Muscle of arm (tissue), 12 donors: ENCODE measurements around the gene ING4. TPM values are rescaled to one million over a fixed set of nuclear protein-coding genes. Genes with fewer than 3 reads are reported as not detected.

Experiments used
- DNase-seq: peaks from one replicate; pipeline ENCODE4 v3.0.0-alpha.2; 2013
- polyA plus RNA-seq, 12 donors: library from polyadenylated mRNA; unstranded; fragments of 120-200 nt; gene quantifications; one replicate each; pipeline ENCODE4 v1.2.1, GENCODE V29; 2013; ENCODE audit not compliant: insufficient read length in 12 of 12

The ING4 gene
- polyA plus RNA-seq, 12 donors = 45.1 to 100 (median 52.8) TPM; not detected in 1

DNA sequence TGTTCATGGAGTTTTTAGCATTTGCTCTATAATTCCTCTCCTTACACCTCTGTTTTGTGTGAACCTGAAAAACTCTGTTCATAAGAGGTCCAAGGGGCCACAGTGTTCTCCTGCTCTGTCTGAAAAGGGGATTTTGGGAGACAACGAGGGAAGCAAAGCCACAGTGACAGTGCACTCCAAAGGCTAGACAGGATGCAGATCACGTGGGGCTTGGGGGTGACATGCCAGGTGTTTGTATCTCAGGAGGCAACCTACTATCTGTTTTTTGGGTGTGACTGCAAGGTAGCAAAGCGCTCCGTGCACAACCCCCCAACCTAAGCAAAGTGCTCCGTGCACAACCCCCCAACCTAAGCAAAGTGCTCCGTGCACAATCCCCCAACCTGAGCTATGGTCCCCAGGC, 50.7 kb downstream of the ING4 start:
- DNase-seq = no peak

DNA sequence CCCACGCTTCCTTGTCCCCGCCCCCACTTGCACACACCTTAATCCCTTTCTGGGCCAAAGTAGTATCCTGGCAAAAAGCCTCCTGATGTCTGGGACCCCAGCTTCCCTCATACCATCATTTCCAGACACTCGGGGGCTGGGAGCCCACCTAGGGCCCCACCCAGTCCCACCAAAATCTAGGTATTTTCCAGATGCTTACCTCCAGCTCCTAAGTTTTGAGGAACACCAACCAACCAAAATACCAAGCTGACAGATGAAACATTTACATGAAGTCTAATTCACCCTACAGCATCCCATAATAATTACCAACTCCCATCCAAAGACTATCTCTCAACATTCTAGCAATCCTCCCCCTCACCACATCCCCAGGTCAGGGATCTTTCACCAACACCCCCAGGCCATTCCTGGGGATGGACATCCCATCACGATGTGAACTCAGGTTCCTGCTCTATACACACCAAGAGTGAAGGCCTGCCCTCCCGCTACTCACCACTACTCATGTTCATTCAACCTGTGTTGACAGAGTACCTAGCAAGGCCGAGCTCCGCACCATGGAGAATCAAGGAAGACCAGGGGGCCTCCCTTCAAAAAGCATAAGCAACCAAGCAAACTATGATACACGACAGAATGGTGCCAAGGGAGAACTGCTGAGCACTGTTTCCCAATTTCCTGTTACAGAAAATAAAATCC, 54.2 kb downstream of the ING4 start:
- no peak for DNase-seq

DNA sequence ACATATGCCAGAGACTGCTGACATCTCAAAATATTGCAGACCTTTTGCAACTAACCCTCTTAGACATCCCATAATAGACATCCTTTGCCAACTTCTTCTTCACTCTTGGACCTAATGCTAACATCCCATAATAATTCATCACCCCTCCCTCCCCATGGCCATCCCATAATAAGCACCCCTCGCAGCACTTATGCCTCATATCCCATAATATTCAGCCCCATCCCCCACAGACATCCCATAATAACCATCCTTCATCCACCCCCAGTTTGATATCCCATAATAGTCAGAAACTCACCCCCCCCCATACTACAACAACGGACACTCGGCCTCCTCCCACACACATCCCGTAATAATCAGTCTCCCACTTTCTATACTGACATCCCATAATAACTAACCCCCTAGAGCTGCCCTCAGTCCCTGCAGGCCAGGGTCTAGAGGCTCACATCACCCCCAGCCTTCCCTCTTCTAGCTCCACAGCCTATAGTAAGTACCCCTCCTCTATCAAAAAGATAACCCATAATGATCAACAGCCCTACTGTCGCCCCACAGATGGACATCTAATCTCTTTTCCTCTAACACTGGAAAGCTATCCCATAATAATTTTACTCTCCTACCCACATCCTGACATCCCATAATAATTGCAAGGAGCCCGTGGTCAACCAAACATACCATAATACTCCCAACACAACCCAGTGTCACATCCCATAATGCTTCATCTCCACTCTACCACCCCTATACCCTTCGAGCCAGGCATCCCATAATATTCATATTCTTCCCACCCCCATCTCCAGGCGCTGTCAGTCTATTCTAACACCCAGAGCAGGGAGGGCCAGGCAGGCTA, 54.9 kb downstream of the ING4 start:
- DNase-seq = peak; percentile 71

DNA sequence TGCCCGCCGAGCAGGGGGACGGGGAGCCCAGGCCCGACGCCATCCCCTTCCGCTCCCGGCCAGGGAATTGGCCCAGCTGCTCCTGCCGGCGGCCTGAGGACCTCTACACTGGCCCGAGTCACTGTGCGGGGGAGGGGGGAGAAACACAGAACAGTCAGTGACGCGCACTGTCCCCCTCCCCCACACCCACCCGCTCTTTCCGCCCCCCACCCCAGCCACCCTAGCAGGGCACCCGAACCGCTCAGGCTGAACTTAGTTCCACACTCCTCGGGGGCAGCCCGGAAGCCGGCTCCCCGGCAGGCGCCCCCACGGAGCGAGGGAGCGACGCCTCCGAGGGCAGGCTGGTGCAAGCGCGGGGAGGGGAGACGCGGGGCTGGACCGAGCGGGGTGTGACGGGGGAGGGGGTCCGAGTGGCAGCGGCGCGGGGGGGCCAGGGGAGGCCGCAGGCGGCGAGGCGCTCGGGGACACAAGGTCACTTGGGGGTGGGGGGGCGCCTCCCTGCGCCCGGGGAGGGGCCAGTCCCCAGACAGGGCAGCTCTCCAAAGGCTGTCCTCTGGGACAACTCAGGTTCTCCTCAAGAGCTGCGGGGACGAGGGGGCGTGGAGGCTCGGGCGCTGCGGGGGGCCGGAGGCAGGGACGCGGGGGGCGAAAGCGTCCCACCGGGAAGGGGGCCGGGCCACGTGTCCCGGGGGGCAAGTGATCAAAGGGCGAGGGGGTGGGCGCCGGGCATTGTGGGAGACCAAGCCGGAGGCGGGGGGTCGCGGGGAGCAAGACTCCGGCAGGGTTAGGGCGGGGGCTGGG, 56.4 kb downstream of the ING4 start:
- no peak for DNase-seq

DNA sequence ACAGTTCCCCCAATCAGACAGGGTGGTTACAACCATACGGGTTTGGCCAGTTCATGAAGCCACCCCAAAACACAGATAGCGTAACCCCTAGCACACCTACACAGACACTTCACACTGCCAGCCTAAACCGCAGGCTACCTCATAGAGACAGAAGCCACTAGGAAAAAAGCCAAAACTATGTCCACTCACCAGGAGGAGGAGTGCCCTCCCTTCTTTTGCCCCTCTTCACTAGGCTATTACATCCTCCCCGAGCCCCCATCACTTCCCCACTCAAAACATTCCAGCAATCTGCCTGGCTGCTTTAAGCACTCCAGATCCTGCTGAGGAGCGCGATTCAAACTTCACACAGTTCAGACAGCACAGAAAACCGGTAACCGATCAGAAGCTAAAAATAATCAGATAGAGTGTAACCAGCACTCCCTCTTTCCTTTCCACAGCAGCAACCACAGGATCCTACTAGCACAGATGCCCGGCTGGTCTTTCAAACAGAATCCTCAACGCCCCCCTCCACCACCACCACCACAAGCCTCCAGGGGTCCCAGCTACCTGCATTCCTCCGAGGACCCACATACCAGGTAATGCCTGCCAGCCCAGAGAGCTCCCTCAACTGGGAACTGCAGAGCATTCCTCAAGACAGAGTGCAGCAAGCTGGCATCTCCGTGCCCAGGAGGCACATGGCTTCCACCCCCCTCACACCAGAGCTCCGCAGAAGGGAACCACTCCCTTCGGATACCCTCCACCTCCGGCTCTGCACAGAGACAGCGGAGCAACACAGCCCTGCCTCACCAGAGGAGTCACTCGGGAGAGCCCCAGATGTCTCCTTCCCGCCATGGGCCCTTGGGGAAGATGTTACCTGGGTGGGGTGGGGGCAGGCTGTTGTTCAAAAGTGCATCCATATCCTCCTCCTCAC, 57.2 kb downstream of the ING4 start:
- DNase-seq = no peak

DNA sequence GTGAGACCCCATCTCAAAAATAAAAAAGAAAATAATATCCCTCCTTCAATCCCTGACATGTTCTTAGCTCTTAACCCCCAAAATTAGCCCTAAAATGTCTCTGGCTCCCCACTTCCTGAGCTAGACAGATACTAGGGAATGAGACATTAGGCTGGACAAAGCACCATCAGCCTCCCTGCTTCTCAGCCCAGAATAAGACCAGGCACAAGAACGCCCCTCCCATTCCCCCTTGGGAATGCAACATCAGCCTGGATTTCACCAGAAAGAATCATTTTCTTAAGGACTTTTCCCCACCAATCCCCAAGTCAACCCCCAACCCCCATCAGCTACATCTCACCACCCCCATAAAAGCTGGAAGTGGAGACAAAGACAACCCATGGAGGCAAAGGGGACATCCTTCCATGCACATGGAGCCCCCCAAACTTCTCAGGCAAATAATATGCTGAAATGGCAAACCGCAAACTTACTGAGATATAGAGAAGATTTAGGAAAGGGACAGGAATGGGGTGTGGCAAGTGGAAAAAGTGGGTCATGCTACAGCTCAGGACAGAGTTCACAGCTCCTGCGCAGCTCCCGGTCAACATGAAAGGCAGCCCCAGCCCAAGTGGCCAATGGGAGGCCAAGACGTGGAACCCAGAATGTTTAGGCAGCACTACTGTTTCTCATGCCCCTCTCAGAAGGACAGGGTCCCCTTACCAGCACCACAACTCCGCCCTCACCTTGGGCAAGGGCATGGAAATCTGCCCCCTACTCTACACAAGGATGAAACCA, 58.5 kb downstream of the ING4 start:
- no peak for DNase-seq

DNA sequence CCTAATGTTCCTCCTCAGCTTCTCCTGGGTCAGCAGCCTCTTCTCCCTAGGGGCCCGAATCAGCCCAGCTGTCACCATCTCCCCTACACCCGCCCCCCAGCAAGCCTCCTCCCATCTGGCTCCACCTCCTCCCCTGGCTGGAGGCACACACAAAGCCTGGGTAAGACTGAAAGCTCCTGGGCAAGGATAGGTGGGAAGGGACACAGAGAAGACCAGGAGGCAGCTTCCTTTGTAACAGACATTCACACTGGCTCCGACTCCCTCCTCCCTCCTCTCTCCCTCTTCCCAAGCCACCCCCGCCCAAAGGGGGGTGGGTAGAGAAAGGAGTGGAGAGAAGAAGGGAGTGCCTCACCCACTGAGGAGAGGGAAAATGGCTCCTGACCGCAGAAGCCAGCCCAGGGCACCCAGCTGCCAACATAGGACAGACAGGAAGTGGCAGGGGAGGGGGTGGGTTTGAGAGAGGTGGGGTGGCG, 59.8 kb downstream of the ING4 start:
- DNase-seq = no peak

DNA sequence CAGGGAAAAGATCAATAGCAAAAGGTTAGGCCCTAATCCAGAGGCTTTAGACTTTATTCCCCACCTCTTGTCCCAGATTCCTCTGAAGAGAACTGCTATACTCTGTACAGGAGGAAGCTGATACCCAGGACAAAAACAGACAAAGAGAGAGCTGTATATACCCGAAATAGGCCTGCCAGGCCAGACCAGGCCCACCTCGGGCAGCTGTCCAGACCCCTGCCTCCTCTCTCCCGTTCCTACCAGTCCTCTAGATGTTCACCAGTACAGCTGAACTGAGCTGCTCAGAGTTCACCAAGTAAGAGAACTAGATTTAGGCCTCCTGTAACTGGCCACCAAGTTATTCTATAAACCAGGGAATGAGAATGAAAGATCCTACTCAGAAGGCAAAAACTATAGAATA, 60.4 kb downstream of the ING4 start:
- DNase-seq = no peak

Other genes starting within 250 kb of the ING4 start
- 1 to 10 TPM in 4 of 12 donors, under 1 TPM in 5, not detected in 3; 0.54 to 3.3 (median 0.96) TPM for gene CD27, start 218.2 kb downstream of the ING4 start, polyA plus RNA-seq
- gene TAPBPL, start 211.1 kb downstream of the ING4 start, polyA plus RNA-seq = 10 to 100 TPM in 2 of 12 donors, 1 to 10 TPM in 8, not detected in 2; 5.0 to 15.8 (median 8.7) TPM
- gene VAMP1, start 192.4 kb downstream of the ING4 start, polyA plus RNA-seq = 10 to 100 TPM in 6 of 12 donors, 1 to 10 TPM in 5, not detected in 1; 6.9 to 25.7 (median 11.9) TPM
- 100 to 1,000 TPM in 11 of 12 donors, not detected in 1; 104 to 178 (median 131) TPM for gene MRPL51, start 169.9 kb downstream of the ING4 start, polyA plus RNA-seq
- 10 to 100 TPM in 11 of 12 donors, not detected in 1; 28.7 to 53.7 (median 41.5) TPM for gene NCAPD2, start 169.0 kb downstream of the ING4 start, polyA plus RNA-seq
- gene GAPDH, start 128.6 kb downstream of the ING4 start, polyA plus RNA-seq = 1,000 to 10,000 TPM in 11 of 12 donors, 100 to 1,000 TPM in 1; 984 to 5,913 (median 3,885) TPM
- gene IFFO1, start 107.1 kb downstream of the ING4 start, polyA plus RNA-seq = 10 to 100 TPM in 11 of 12 donors, not detected in 1; 20.7 to 43.6 (median 28.0) TPM
- gene NOP2, start 94.8 kb downstream of the ING4 start, polyA plus RNA-seq = 10 to 100 TPM in 11 of 12 donors, not detected in 1; 14.9 to 44.6 (median 21.7) TPM
- gene CHD4, start 55.7 kb downstream of the ING4 start, polyA plus RNA-seq = 100 to 1,000 TPM; 131 to 406 (median 159) TPM
- gene LPAR5, start 27.2 kb downstream of the ING4 start, polyA plus RNA-seq = 10 to 100 TPM in 1 of 12 donors, 1 to 10 TPM in 7, under 1 TPM in 3, not detected in 1; 0.77 to 16.4 (median 1.3) TPM
- gene ACRBP, start 15.7 kb downstream of the ING4 start, polyA plus RNA-seq = 1 to 10 TPM in 10 of 12 donors, not detected in 2; 1.4 to 5.3 (median 2.7) TPM
- 10 to 100 TPM in 11 of 12 donors, not detected in 1; 41.4 to 79.9 (median 48.8) TPM for gene ZNF384, start 26.3 kb upstream of the ING4 start, polyA plus RNA-seq
- gene PIANP, start 37.7 kb upstream of the ING4 start, polyA plus RNA-seq = 10 to 100 TPM in 2 of 12 donors, 1 to 10 TPM in 9, not detected in 1; 2.7 to 31.7 (median 4.5) TPM
- 10 to 100 TPM in 11 of 12 donors, not detected in 1; 46.9 to 69.7 (median 61.2) TPM for gene COPS7A, start 60.9 kb upstream of the ING4 start, polyA plus RNA-seq
- 100 to 1,000 TPM; 110 to 600 (median 130) TPM for gene MLF2, start 90.0 kb upstream of the ING4 start, polyA plus RNA-seq
- gene PTMS, start 103.2 kb upstream of the ING4 start, polyA plus RNA-seq = 1,000 to 10,000 TPM in 1 of 12 donors, 100 to 1,000 TPM in 11; 262 to 3,438 (median 337) TPM
- 1 to 10 TPM in 2 of 12 donors, under 1 TPM in 8, not detected in 2; 0.16 to 1.4 (median 0.60) TPM for gene LAG3, start 109.4 kb upstream of the ING4 start, polyA plus RNA-seq
- 10 to 100 TPM in 3 of 12 donors, 1 to 10 TPM in 8, not detected in 1; 4.8 to 16.1 (median 6.6) TPM for gene CD4, start 126.4 kb upstream of the ING4 start, polyA plus RNA-seq
- 10 to 100 TPM in 11 of 12 donors, not detected in 1; 11.1 to 18.6 (median 16.0) TPM for gene GPR162, start 158.7 kb upstream of the ING4 start, polyA plus RNA-seq
- 10 to 100 TPM in 11 of 12 donors, not detected in 1; 29.9 to 56.8 (median 36.3) TPM for gene P3H3, start 165.3 kb upstream of the ING4 start, polyA plus RNA-seq
- 10 to 100 TPM in 11 of 12 donors, not detected in 1; 14.0 to 40.6 (median 24.2) TPM for gene GNB3, start 177.8 kb upstream of the ING4 start, polyA plus RNA-seq
- gene CDCA3, start 188.2 kb upstream of the ING4 start, polyA plus RNA-seq = 10 to 100 TPM in 11 of 12 donors, not detected in 1; 11.5 to 31.8 (median 20.5) TPM
- 10 to 100 TPM in 11 of 12 donors, not detected in 1; 46.8 to 77.4 (median 59.6) TPM for gene USP5, start 189.0 kb upstream of the ING4 start, polyA plus RNA-seq
- 1,000 to 10,000 TPM in 4 of 12 donors, 100 to 1,000 TPM in 7, not detected in 1; 520 to 1,204 (median 950) TPM for gene TPI1, start 204.4 kb upstream of the ING4 start, polyA plus RNA-seq
- 1 to 10 TPM in 11 of 12 donors, not detected in 1; 3.0 to 9.9 (median 4.6) TPM for gene SPSB2, start 210.2 kb upstream of the ING4 start, polyA plus RNA-seq
- gene LRRC23, start 241.7 kb upstream of the ING4 start, polyA plus RNA-seq = 10 to 100 TPM in 9 of 12 donors, 1 to 10 TPM in 2, not detected in 1; 9.2 to 13.7 (median 11.4) TPM